Body of pancreas (tissue), 4 donors: ENCODE results near the gene OSBPL2. TPM values are rescaled to one million over a fixed set of nuclear protein-coding genes. Genes with fewer than 3 reads are reported as not detected.

Experiments
- ATAC-seq: fragments of 150-250 bp; one replicate; pipeline ENCODE4 v1.9.1; 2016
- DNase-seq, 4 donors: peaks; one replicate each; pipeline ENCODE4 v3.0.0-alpha.2; 2019
- H3K27ac ChIP-seq, 4 donors: fragments of 200-600 bp; sonication (generic); 1 replicate in 3 of 4; 2 replicates in 1 of 4; pipeline versions ENCODE4 v1.5.1 to v1.6.1; 2016 to 2019; ENCODE audit warnings: mild to moderate bottlenecking in 1 of 4, mixed read lengths in 1 of 4, moderate library complexity in 1 of 4
- H3K27me3 ChIP-seq, 2 donors: fragments of 200-600 bp; sonication (generic); one replicate each; pipeline ENCODE4 v1.6.0; 2016; ENCODE audit warnings: mild to moderate bottlenecking in 1 of 2
- H3K36me3 ChIP-seq, 2 donors: fragments of 200-600 bp; sonication (generic); replicated peaks in 1 of 2; 2 replicates each; pipeline ENCODE4 v1.5.1; 2016; ENCODE audit warnings: low read depth in 2 of 2; ENCODE audit not compliant: insufficient read depth in 1 of 2
- H3K4me1 ChIP-seq: fragments of 200-600 bp; sonication (generic); one replicate; pipeline ENCODE4 v1.6.0; 2016
- H3K4me3 ChIP-seq, 2 donors: fragments of 200-600 bp; sonication (generic); 1 replicate in 1 of 2; 2 replicates in 1 of 2; pipeline ENCODE4 v1.5.1; 2016 to 2019
- H3K9me3 ChIP-seq, 3 donors: fragments of 200-600 bp; sonication (generic); 1 replicate in 2 of 3; 2 replicates in 1 of 3; pipeline ENCODE4 v1.5.1; 2016
- CTCF ChIP-seq, 7 experiments: fragments of 450-650 bp in 4 of 7; fragments of 200-600 bp in 3 of 7; sonication (generic) in 3 of 7; IDR thresholded peaks; one replicate each; pipeline ENCODE4 v1.5.1; 2016 to 2019; ENCODE audit warnings: antibody characterized with exemption in 7 of 7
- POLR2A ChIP-seq, 3 donors: fragments of 450-650 bp; IDR thresholded peaks; one replicate each; pipeline ENCODE4 v1.6.1; 2016; ENCODE audit warnings: antibody characterized with exemption in 3 of 3, mild to moderate bottlenecking in 2 of 3
- WGBS, 2 donors: methylation state at CpG; one replicate each; pipeline ENCODE4 v1.1.5; 2017; 5-methylcytosine and 5-hydroxymethylcytosine counted together
- intact Hi-C: fragments of 100-400 bp; cut with DNase I; formaldehyde crosslinking; loops from one replicate; pipeline ENCODE4 v1.15.1; 2023
- total RNA-seq, 2 donors: library from RNA; depleted of rRNA; stranded (reverse); fragments of >200 nt; gene quantifications; one replicate each; pipeline ENCODE4 v1.1.0, GENCODE V29; 2016

Gene OSBPL2
- total RNA-seq, 2 donors from 2014 or later, result 54.5 to 71.9 TPM

DNA sequence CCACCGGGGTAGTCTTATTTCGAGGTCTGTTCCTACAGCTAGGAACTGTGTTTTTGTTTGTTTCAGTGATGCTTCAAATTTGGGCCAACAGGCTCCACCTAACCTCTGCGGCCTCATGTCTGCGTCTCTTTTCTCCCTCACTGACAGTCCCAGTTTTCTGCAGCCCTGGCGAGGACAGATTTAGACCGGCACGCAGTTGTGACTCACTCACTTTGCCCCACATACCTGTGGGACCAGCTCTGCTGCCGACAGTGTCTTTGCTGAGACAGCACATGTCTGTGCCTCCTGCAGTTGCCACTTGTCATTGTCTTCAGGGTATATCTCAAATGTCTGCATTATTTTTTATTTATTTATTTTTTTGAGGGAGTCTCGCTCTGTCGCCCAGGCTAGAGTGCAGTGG lies 29.2 kb downstream of the OSBPL2 start:
- intact Hi-C loops, result no loop called here
- peaks cover 10 to 19% of the 10 kb centered on the region in 2 donors for H3K36me3 ChIP-seq
- no peaks in the 10 kb centered on the region for H3K27me3 ChIP-seq
- no peak for TF ChIP-seq POLR2A (IDR thresholded peaks at IDR 0.05)
- WGBS, 2 donors, result 89 to 93% methylated on average over 10 of the region's 10 CpGs
- H3K4me1 ChIP-seq, result no peaks in the 10 kb centered on the region
- ATAC-seq (no peak), DNase-seq (no peak)
- no peak overlapping the region for H3K4me3 ChIP-seq
- no peaks in the 10 kb centered on the region for H3K9me3 ChIP-seq
- no peak overlapping the region for H3K27ac ChIP-seq

DNA sequence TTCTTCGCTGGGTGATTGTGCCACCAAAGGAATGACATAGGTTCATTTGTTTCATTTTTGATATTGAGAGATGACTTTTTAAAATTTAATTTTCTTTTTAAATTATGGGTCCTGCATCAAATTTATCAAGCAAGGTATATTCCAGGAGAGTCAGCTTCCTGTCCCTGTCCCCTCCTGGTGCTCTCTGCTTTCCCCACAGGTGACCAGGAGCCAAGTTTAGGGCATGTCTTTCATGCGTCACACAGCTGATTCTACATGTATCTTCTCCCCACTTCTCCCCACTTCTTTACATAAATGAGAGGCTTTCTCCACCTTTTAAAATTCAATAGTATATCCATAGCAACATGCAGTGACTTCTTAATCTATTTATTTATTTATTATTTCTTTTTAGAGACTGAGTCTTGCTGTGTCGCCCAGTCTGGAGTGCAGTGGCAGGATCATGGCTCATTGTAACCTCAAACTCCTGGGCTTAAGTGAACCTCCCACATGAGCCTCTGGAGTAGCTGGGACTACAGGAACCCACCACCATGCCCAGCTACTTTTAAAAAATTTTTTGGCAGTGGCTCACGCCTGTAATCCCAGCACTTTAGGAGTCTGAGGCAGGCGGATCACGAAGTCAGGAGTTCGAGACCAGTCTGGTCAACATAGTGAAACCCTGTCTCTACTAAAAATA lies 30.0 kb downstream of the OSBPL2 start:
- no peak for ATAC-seq
- H3K4me1 ChIP-seq, result no peaks in the 10 kb centered on the region
- peaks cover 17 to 22% of the 10 kb centered on the region in 2 donors for H3K36me3 ChIP-seq
- no peak overlapping the region for H3K27ac ChIP-seq
- intact Hi-C loops, result no loop called here
- no peaks in the 10 kb centered on the region for H3K27me3 ChIP-seq
- TF ChIP-seq CTCF (IDR thresholded peaks at IDR 0.05) (no peak), POLR2A (IDR thresholded peaks at IDR 0.05) (no peak)
- H3K9me3 ChIP-seq, result no peaks in the 10 kb centered on the region
- 78 to 81% methylated on average over 7 of the region's 7 CpGs for WGBS, 2 donors
- H3K4me3 ChIP-seq, result no peak overlapping the region
- no peak for DNase-seq

GRCh38 chr20:62269378-62269777 lies 31.1 kb downstream of the OSBPL2 start:
- DNase-seq (no peak), ATAC-seq (no peak)
- intact Hi-C loops, result no loop called here
- Histone ChIP-seq H3K4me1 (no peaks in the 10 kb centered on the region), H3K9me3 (no peaks in the 10 kb centered on the region), H3K36me3 (peaks cover 20 to 21% of the 10 kb centered on the region in 2 donors), H3K27ac (no peak overlapping the region), H3K4me3 (no peak overlapping the region), H3K27me3 (no peaks in the 10 kb centered on the region)
- TF ChIP-seq CTCF (IDR thresholded peaks at IDR 0.05), result no peak
- no peak for TF ChIP-seq POLR2A (IDR thresholded peaks at IDR 0.05)
- whole genome bisulfite sequencing, 2 donors, result 88 to 90% methylated on average over 14 of the region's 14 CpGs

DNA sequence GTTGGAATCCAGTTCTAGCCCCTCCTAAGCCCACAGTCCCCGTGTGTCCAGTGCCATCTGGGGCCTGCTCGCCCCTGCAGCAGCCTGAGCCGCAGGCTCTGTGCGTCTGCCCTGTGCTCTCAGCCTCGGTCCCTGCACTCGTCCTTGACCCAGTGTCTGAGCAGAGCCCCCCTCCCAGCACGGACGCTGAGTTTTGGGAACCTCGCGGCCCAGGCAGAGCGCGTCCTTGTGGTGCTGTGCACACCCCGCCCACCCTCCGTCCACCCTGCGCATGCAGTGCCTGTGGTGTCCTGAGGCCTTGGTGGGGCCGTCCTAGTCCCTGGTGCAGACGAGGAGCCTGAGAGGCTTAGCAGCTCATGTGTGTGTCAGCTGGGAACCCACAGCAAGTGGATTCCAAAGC lies 31.6 kb downstream of the OSBPL2 start:
- Histone ChIP-seq H3K4me3 (no peak overlapping the region), H3K27me3 (no peaks in the 10 kb centered on the region), H3K9me3 (no peaks in the 10 kb centered on the region), H3K27ac (no peak overlapping the region), H3K4me1 (no peaks in the 10 kb centered on the region), H3K36me3 (peaks cover 18 to 21% of the 10 kb centered on the region in 2 donors)
- TF ChIP-seq CTCF (IDR thresholded peaks at IDR 0.05) (no peak), POLR2A (IDR thresholded peaks at IDR 0.05) (no peak)
- DNase-seq, result no peak
- intact Hi-C loops, result no loop called here
- WGBS, 2 donors, result 82 to 89% methylated on average over 7 to 17 of the region's 17 CpGs
- no peak for ATAC-seq

DNA sequence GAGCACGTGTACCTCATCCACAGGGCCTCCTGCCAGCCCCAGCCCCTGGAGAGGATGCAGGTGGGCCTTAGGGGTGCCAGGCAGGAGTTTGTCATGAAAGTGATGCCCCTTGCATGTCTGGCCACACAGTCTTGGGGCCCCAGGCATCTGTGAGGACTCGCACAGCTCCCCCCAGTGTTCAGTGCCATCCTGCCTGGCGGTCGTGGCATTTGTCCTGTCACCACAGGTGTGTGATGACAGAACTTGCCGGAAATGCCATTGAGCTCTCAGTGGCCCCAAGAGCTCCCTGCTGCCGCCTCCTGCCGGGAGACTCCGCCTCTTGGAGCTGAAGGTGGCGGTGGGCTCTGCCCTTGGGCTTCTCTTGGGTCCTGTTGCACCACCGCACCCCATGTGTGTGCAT lies 33.9 kb downstream of the OSBPL2 start:
- ATAC-seq (no peak), DNase-seq (no peak)
- intact Hi-C loops, result no loop called here
- Histone ChIP-seq H3K4me1 (no peaks in the 10 kb centered on the region), H3K27me3 (no peaks in the 10 kb centered on the region), H3K27ac (no peak overlapping the region), H3K4me3 (no peak overlapping the region), H3K36me3 (peaks cover 19 to 21% of the 10 kb centered on the region in 2 donors), H3K9me3 (no peaks in the 10 kb centered on the region)
- TF ChIP-seq POLR2A (IDR thresholded peaks at IDR 0.05), result no peak
- no peak for TF ChIP-seq CTCF (IDR thresholded peaks at IDR 0.05)
- 85 to 100% methylated on average over 2 to 10 of the region's 10 CpGs for WGBS, 2 donors
